GM20000 (cell line): Measurements from ENCODE around the gene CRYGA.

ENCODE experiments used
- DNase-seq: peaks from one replicate; pipeline ENCODE4 v3.0.0; 2012; ENCODE audit warnings: low spot score
- TF ChIP-seq, protein P1 (sequence below): IDR thresholded peaks from 2 replicates; pipeline ENCODE4 v1.5.1; 2012; ENCODE audit warnings: mild to moderate bottlenecking, control low read depth; ENCODE audit errors: extremely low read depth, missing control alignments

CRYGA gene, protein sequence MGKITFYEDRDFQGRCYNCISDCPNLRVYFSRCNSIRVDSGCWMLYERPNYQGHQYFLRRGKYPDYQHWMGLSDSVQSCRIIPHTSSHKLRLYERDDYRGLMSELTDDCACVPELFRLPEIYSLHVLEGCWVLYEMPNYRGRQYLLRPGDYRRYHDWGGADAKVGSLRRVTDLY

DNA sequence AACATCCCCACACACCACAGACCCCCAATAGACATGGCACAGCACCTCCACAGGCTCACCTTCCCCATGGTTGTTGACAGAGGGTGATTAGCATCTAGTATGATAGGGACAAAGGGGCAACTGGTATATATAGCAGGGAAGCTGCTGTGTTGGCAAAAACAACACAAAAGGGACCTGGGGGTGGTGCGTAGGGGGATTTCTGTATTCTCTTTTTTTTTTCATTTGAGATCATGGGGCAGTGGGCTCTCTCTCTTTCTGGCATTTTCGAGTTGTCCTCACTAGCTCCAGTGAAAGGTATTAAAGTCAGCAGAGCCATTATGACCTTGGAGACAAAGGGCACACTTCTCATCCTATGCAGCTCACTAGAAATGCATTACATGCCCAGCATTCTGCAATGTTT is at the start of gene CRYGA:
Gene CRYGA (minus strand): TSS at position 101 of the 400 bp plus-strand sequence. CDS start 33 bp downstream, at position 68.
- TF ChIP-seq, protein P1, sequence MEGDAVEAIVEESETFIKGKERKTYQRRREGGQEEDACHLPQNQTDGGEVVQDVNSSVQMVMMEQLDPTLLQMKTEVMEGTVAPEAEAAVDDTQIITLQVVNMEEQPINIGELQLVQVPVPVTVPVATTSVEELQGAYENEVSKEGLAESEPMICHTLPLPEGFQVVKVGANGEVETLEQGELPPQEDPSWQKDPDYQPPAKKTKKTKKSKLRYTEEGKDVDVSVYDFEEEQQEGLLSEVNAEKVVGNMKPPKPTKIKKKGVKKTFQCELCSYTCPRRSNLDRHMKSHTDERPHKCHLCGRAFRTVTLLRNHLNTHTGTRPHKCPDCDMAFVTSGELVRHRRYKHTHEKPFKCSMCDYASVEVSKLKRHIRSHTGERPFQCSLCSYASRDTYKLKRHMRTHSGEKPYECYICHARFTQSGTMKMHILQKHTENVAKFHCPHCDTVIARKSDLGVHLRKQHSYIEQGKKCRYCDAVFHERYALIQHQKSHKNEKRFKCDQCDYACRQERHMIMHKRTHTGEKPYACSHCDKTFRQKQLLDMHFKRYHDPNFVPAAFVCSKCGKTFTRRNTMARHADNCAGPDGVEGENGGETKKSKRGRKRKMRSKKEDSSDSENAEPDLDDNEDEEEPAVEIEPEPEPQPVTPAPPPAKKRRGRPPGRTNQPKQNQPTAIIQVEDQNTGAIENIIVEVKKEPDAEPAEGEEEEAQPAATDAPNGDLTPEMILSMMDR = no peak
- no peak for DNase-seq

DNA sequence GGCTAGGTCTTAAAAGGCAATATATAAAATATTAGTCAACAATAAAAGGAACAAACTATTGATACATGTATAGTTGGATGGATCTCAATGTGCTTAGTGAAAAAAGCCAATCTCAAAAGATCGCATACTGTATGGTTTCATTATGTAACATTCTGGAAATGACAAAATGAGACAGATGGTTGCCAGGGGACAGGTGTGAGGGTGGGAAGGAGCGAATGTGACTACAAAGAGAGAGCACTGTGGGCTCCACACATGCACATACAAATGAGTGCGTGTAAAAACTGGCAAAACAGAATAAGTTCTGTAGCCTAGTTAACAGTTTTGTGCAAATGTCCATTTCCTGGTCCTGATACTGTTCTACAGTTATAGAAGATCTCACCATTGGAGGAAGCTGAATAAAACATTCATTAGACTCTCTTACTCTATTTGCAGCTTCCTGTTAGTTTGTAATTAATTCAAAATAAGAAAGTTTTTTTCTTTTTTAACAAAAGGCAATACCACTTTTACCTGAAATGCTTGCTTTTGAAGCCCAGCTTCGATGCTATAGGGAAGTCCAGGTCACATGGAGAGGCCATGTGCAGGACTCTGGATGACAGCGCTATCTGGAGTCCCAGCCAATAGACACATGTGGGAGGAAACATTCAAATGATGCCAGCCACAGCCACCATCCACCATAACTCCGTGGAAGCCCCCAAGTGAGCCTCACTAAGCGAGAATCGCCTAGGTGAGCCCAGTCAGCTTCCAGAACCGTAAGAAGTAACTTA is 47.5 kb upstream of the CRYGA start:
- DNase-seq = no peak

DNA sequence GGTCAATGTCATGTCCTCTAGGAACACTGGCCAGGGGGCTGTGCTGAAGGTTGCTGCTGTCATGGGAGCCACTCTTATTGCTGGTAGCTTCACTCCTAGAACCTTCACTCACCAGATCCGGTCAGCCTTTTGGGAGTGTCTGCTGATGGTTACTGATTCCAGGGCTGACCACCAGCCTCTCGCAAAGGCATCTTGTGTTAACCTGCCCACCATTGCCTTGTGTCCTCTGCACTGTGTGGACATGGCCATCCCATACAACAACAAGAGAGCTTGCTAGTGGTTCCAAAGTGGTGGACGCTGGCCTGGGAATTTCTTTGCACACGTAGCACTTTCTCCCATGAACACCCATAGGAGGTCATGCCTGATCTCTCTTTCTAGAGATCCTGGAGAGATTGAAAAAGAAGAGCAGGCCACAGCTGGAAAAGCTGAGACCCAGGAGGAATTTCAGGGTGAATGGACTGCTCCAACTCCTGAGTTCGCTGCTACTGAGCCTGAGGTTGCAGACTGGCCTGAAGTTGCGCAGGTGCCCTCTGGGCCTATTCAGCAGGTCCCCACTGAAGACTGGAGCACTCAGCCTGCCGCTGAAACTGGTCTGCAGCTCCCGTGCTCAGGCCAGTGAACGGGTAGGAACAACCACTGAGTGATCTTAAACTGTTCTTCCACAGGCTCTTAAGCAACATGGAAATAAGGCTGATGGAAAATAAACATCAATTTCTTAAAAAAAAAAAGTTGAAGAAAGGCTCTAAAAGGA is 45.1 kb upstream of the CRYGA start:
- TF ChIP-seq, protein P1 = no peak
- no peak for DNase-seq

More for the DNA sequence above, 47.5 kb upstream of the CRYGA start:
- TF ChIP-seq, protein P1 = no peak

DNA sequence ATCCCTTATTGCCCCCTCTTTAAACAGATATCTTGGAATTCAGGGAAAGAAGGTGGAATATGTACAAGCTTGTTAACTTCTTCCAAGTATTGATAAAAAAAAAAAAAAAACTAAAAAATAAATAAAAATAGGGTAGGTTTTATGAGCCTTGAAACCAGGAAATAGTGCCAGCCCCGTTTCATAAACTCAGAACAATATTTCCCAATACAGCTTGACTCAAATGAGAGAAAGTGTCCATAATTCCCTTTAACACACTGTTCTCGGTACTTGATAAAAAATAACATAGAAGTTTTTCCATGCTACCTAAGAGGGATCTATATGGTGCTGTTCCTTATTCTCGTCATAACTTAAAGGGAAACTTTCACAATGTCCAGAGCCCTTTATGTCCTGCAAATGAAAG is 44.4 kb upstream of the CRYGA start:
- DNase-seq = no peak
- TF ChIP-seq, protein P1 = no peak

DNA sequence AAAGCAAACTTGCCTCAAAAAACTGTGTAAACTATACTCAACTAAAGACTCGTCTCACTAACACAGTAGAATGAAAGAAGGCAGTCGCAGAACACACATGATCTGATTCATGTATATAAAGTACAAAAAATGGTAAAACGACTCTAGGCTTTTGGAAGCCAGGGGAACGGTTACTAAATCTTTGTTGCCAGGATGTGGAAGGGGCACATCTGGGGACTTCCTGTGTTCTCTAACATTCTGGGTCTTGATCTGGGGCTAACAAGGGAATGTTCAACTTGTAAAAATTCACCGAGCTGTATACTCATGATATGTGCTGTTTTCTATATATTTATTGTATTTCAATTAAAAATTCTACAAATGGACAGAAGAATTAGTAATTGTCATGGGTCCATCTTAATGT is 40.8 kb upstream of the CRYGA start:
- TF ChIP-seq, protein P1 = no peak
- DNase-seq = no peak

DNA sequence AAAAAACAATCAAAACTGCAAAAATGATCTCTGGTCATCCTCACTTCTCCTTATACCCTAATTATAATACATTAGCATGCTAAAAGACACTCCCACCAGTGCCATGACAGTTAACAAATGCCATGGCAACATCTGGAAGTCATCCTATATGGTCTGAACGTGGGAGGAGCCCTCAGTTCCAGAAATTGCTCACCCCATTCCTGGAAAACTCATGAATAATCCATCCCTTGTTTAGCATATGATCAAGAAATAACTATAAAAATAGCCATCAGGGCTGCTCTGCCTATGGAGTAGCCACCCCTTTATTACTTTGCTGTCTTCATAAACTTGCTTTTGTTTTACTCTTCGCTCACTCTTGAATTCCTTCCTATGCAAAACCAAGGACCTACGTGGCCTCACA is 32.1 kb upstream of the CRYGA start:
- TF ChIP-seq, protein P1 = no peak
- no peak for DNase-seq
